ENCODE data around the gene LAMB1. TPM values are rescaled to one million over a fixed set of nuclear protein-coding genes. Genes with fewer than 3 reads are reported as not detected.

Gene LAMB1
- total RNA-seq, 2 donors from 2014 or later = 91.6 to 130 TPM

DNA sequence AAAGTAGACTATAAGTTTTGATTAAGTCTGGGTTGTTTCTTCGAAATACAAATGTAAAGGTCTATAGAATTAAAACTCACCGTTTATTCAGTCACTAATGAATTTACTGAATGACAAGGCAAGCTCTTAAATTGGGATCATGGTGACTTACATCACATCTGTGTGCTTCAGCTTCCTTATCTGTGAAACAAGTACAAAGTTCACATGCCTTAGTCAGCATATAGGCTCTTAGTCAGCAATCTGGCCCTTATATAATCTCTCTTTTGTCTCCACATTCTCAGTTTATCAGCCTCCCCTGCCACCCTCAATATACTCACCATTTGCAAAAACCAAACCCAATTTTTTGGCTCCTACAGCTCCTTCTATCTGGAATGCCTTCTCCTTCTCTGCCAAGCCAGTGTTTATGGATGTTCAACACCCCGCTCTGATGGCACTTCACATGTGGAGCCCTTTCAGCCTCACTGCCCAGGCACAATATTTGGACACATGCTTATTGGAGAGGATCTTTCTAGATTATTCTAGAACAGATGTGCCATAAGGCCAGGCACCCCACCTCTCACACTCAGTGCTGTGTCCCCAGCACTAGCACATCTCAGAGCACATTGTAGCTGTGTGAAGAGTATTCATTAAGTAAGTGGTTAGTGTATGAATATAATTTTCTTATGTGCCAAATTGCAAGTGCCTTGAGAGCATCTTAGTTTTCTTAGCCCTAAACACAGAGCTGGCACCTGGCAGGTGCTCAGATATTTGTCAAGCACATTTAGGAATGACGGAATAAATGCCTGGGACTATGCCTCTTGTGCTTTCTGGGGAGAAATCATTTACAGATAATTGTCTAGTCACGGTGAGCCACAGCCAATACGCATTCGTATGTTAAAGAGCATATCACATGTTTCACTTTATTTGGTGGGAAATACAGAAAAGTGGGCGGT lies 9.8 kb upstream of the LAMB1 start:
- DNase-seq (peak in 1 of 4 donors; percentile 60), ATAC-seq (peak; percentile 82)
- intact Hi-C loops (cut with DNase I) = no loop called here
- Histone ChIP-seq H3K27ac (peak overlapping the region in 3 of 4 donors; percentile 23 to 50 (median 29)), H3K4me3 (no peak overlapping the region), H3K36me3 (replicated peaks in 1 of 2; ENCODE audit: insufficient read depth in 1 of 2, low read depth in 2 of 2) (no peaks in the 10 kb centered on the region), H3K4me1 (peaks cover 52% of the 10 kb centered on the region), H3K27me3 (no peaks in the 10 kb centered on the region), H3K9me3 (no peaks in the 10 kb centered on the region)
- no peak for TF ChIP-seq POLR2A (IDR thresholded peaks at IDR 0.05)
- TF ChIP-seq, protein P1, sequence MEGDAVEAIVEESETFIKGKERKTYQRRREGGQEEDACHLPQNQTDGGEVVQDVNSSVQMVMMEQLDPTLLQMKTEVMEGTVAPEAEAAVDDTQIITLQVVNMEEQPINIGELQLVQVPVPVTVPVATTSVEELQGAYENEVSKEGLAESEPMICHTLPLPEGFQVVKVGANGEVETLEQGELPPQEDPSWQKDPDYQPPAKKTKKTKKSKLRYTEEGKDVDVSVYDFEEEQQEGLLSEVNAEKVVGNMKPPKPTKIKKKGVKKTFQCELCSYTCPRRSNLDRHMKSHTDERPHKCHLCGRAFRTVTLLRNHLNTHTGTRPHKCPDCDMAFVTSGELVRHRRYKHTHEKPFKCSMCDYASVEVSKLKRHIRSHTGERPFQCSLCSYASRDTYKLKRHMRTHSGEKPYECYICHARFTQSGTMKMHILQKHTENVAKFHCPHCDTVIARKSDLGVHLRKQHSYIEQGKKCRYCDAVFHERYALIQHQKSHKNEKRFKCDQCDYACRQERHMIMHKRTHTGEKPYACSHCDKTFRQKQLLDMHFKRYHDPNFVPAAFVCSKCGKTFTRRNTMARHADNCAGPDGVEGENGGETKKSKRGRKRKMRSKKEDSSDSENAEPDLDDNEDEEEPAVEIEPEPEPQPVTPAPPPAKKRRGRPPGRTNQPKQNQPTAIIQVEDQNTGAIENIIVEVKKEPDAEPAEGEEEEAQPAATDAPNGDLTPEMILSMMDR (IDR thresholded peaks at IDR 0.05) = no peak
- WGBS, 2 donors = 71 to 76% methylated on average over 8 of the region's 8 CpGs

- H3K4me1 ChIP-seq = peaks cover 49% of the 10 kb centered on the region
- no peaks in the 10 kb centered on the region for H3K9me3 ChIP-seq
- H3K36me3 ChIP-seq (replicated peaks in 1 of 2; ENCODE audit: insufficient read depth in 1 of 2, low read depth in 2 of 2) = no peaks in the 10 kb centered on the region
- no peaks in the 10 kb centered on the region for H3K27me3 ChIP-seq
- ATAC-seq = peak; percentile 77
- H3K4me3 ChIP-seq = no peak overlapping the region
- DNase-seq = no peak
- WGBS, 2 donors = 18 to 23% methylated on average over 1 of the region's 1 CpG
- peak overlapping the region; percentile 2 to 78 (median 62) for H3K27ac ChIP-seq
- intact Hi-C loops (cut with DNase I) = no loop called here
- TF ChIP-seq, protein P1 (IDR thresholded peaks at IDR 0.05) = no peak
- TF ChIP-seq POLR2A (IDR thresholded peaks at IDR 0.05) = no peak
Observed at GRCh38 chr7:108010377-108010776, 7.4 kb upstream of the LAMB1 start.

DNA sequence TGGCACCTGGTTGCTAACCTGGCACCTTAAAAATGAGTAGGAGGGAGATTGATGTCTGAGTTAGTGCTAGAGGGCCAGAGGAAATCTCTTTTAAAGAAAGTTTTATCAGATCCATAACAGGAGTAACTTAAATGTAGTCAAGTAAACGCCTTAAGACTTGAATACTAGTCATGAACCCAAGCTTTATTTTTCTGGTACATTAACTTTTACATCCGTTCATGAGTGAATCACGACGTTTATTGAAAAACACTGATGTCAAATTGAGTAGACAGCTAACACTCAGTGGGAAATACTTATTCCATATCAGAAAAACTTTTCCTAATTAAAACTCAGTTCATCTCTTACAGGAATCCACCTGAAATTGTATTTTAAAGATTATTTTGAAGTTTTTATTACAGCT lies 6.9 kb upstream of the LAMB1 start:
- WGBS, 2 donors = 88 to 91% methylated on average over 4 of the region's 4 CpGs
- H3K4me1 ChIP-seq = peaks cover 49% of the 10 kb centered on the region
- H3K4me3 ChIP-seq = no peak overlapping the region

GRCh38 chr7:108008827-108009226 lies 5.9 kb upstream of the LAMB1 start:
- TF ChIP-seq POLR2A (IDR thresholded peaks at IDR 0.05) = no peak
- TF ChIP-seq, protein P1 (IDR thresholded peaks at IDR 0.05) = no peak
- Histone ChIP-seq H3K4me1 (peaks cover 49% of the 10 kb centered on the region), H3K9me3 (no peaks in the 10 kb centered on the region), H3K27ac (no peak overlapping the region), H3K27me3 (no peaks in the 10 kb centered on the region), H3K36me3 (replicated peaks in 1 of 2; ENCODE audit: insufficient read depth in 1 of 2, low read depth in 2 of 2) (no peaks in the 10 kb centered on the region), H3K4me3 (no peak overlapping the region)
- DNase-seq (no peak), ATAC-seq (no peak)
- intact Hi-C loops (cut with DNase I) = no loop called here

More for the DNA sequence above, 6.9 kb upstream of the LAMB1 start:
- Histone ChIP-seq H3K36me3 (replicated peaks in 1 of 2; ENCODE audit: insufficient read depth in 1 of 2, low read depth in 2 of 2) (no peaks in the 10 kb centered on the region), H3K9me3 (no peaks in the 10 kb centered on the region), H3K27ac (peak overlapping the region in 2 of 4 donors; percentile 46 to 78), H3K27me3 (no peaks in the 10 kb centered on the region)
- intact Hi-C loops (cut with DNase I) = no loop called here
- no peak for ATAC-seq
- no peak for DNase-seq
- TF ChIP-seq, protein P1 (IDR thresholded peaks at IDR 0.05) = no peak
- TF ChIP-seq POLR2A (IDR thresholded peaks at IDR 0.05) = no peak

Data from body of pancreas (tissue), 4 donors.